Esophagus muscularis mucosa (tissue), 3 donors: ENCODE data around the gene MAN2B1.

Experiments used
- POLR2A ChIP-seq: fragments of 450-650 bp; IDR thresholded peaks from one replicate; pipeline ENCODE4 v1.6.1; 2017; ENCODE audit warnings: antibody characterized with exemption, moderate library complexity, mild to moderate bottlenecking, low read depth
- POLR2AphosphoS5 ChIP-seq, 2 donors: sonication (generic); formaldehyde crosslinking; IDR thresholded peaks; one replicate each; pipeline ENCODE4 v1.6.1; 2017; ENCODE audit warnings: antibody characterized with exemption in 2 of 2
- TF ChIP-seq, protein P1 (sequence below), 3 experiments: fragments of 200-600 bp in 2 of 3; fragments of 450-650 bp in 1 of 3; sonication (generic) in 2 of 3; IDR thresholded peaks; one replicate each; pipeline ENCODE4 v1.5.1; 2017 to 2019; ENCODE audit warnings: antibody characterized with exemption in 3 of 3, mild to moderate bottlenecking in 2 of 3, moderate library complexity in 1 of 3

GRCh38 chr19:12698138-12698537 is 31.6 kb upstream of the MAN2B1 start:
- TF ChIP-seq, protein P1, sequence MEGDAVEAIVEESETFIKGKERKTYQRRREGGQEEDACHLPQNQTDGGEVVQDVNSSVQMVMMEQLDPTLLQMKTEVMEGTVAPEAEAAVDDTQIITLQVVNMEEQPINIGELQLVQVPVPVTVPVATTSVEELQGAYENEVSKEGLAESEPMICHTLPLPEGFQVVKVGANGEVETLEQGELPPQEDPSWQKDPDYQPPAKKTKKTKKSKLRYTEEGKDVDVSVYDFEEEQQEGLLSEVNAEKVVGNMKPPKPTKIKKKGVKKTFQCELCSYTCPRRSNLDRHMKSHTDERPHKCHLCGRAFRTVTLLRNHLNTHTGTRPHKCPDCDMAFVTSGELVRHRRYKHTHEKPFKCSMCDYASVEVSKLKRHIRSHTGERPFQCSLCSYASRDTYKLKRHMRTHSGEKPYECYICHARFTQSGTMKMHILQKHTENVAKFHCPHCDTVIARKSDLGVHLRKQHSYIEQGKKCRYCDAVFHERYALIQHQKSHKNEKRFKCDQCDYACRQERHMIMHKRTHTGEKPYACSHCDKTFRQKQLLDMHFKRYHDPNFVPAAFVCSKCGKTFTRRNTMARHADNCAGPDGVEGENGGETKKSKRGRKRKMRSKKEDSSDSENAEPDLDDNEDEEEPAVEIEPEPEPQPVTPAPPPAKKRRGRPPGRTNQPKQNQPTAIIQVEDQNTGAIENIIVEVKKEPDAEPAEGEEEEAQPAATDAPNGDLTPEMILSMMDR (IDR thresholded peaks at IDR 0.05): no peak
- TF ChIP-seq POLR2AphosphoS5 (IDR thresholded peaks at IDR 0.05) (no peak), POLR2A (no peak)
